K562 (cell line): ENCODE results near the gene SHB. TPM values are rescaled to one million over a fixed set of nuclear protein-coding genes. Genes with fewer than 3 reads are reported as not detected.
A peak's percentile ranks its signal among the peaks of the same experiment; 100 is the strongest.

Source experiments
- ATAC-seq: fragments of 200-7000 bp; cut with Tn5 transposase; 3 replicates; pipeline ENCODE4 v1.9.1; 2020; ENCODE audit warnings: moderate library complexity
- BruUV-seq: library from RNA; stranded (reverse); fragments of 400-500 nt; replicated peaks from 2 replicates; lab custom pipeline; 2021; lab: Mats Ljungman, UMichigan
- CTCF ChIA-PET: fragments of 300-600 bp; formaldehyde crosslinking; extraction: SDS; loops from one replicate; lab custom pipeline; 2021; ENCODE audit warnings: low intra/inter-chr PET ratio; lab: Yijun Ruan, JAX
- POLR2A ChIA-PET: fragments of 300-600, 350-650 bp; sonication (Branson Sonifier 250); formaldehyde crosslinking; extraction: SDS; loops from one replicate; lab custom pipeline; 2021; ENCODE audit warnings: antibody characterized with exemption, inconsistent platforms; lab: Yijun Ruan, JAX
- DNase-seq, 4 experiments: peaks; one replicate each; pipeline versions ENCODE4 v3.0.0 to v3.0.0-alpha.2; 2011 to 2018; ENCODE audit warnings: low spot score in 3 of 4, mixed read lengths in 3 of 4; ENCODE audit errors: extremely low read depth in 1 of 4
- FAIRE-seq: peaks from 2 replicates; lab custom pipeline; 2011; peaks lifted over from hg19 to GRCh38; lab: Jason Lieb, UNC
- H2AFZ ChIP-seq: 2 replicates; pipeline ENCODE4 v1.6.0; 2011; ENCODE audit warnings: low read depth, low read length, control low read depth, inconsistent platforms
- H3K27ac ChIP-seq: fragments of 200-600 bp; 3 replicates; pipeline ENCODE4 v1.8.0; 2011; ENCODE audit warnings: low read depth, mild to moderate bottlenecking, control low read depth, inconsistent platforms, low read length, moderate library complexity, mixed read lengths; ENCODE audit errors: extremely low read depth
- H3K27me3 ChIP-seq, 2 experiments: fragments of 300-600 bp in 1 of 2; 2 replicates in 1 of 2; 3 replicates in 1 of 2; pipeline versions ENCODE4 v1.6.0 to v1.8.0; 2011; ENCODE audit warnings: inconsistent platforms in 2 of 2, low read length in 2 of 2, mild to moderate bottlenecking in 1 of 2, mixed read lengths in 1 of 2, moderate library complexity in 1 of 2; ENCODE audit not compliant: control insufficient read depth in 2 of 2, insufficient read depth in 2 of 2
- H3K36me3 ChIP-seq: fragments of 300-600 bp; 3 replicates; pipeline ENCODE4 v1.8.0; 2011; ENCODE audit warnings: mild to moderate bottlenecking, low read length, inconsistent platforms; ENCODE audit not compliant: control insufficient read depth, insufficient read depth
- H3K4me1 ChIP-seq, 2 experiments: fragments of 200-600 bp in 1 of 2; replicated peaks in 1 of 2; 2 replicates in 1 of 2; 3 replicates in 1 of 2; pipeline versions ENCODE4 v1.5.1 to v1.8.0; 2011; ENCODE audit warnings: inconsistent platforms in 2 of 2, low read length in 2 of 2, mild to moderate bottlenecking in 1 of 2, mixed read lengths in 1 of 2, moderate library complexity in 1 of 2; ENCODE audit not compliant: control insufficient read depth in 2 of 2, insufficient read depth in 2 of 2
- H3K4me2 ChIP-seq: 2 replicates; pipeline ENCODE4 v1.6.1; 2011; ENCODE audit warnings: low read length, control low read depth, inconsistent platforms, mixed read lengths; ENCODE audit not compliant: insufficient read depth
- H3K4me3 ChIP-seq: fragments of 200-600 bp; sonication (generic), shearing (Covaris generic); 2 replicates; pipeline ENCODE4 v1.5.1; 2016; ENCODE audit warnings: control low read depth, inconsistent platforms
- H3K79me2 ChIP-seq: fragments of 200-600 bp; 3 replicates; pipeline ENCODE4 v1.8.0; 2011; ENCODE audit warnings: low read length, inconsistent platforms; ENCODE audit not compliant: control insufficient read depth, insufficient read depth
- H3K9ac ChIP-seq, 2 experiments: 2 replicates each; pipeline versions ENCODE4 v1.6.0 to v1.6.1; 2011; ENCODE audit warnings: low read depth in 2 of 2, low read length in 2 of 2, control low read depth in 1 of 2, inconsistent platforms in 1 of 2, mild to moderate bottlenecking in 1 of 2, mixed read lengths in 1 of 2; ENCODE audit not compliant: insufficient read depth in 1 of 2
- H3K9me1 ChIP-seq: one replicate; pipeline ENCODE4 v1.6.0; 2011; ENCODE audit warnings: inconsistent platforms, mild to moderate bottlenecking, low read length, moderate library complexity; ENCODE audit not compliant: control insufficient read depth, insufficient read depth
- H3K9me3 ChIP-seq: replicated peaks from 2 replicates; pipeline ENCODE4 v1.5.1; 2011; ENCODE audit warnings: low read depth, low read length, inconsistent platforms; ENCODE audit not compliant: control insufficient read depth, insufficient read depth
- H4K20me1 ChIP-seq: replicated peaks from 2 replicates; pipeline ENCODE4 v1.6.1; 2011; ENCODE audit warnings: low read length, inconsistent platforms, mixed read lengths; ENCODE audit not compliant: control insufficient read depth, insufficient read depth
- ARNT ChIP-seq, 2 experiments: fragments of 450-650 bp; IDR thresholded peaks; 2 replicates each; pipeline ENCODE4 v1.6.1; 2016; ENCODE audit warnings: mild to moderate bottlenecking in 1 of 2
- ASH1L ChIP-seq: fragments of 450-650 bp; IDR thresholded peaks from 2 replicates; pipeline ENCODE4 v1.6.1; 2018; ENCODE audit warnings: borderline replicate concordance, mild to moderate bottlenecking, low read depth; ENCODE audit not compliant: partially characterized antibody
- E2F6 ChIP-seq, 2 experiments: IDR thresholded peaks; 2 replicates each; pipeline ENCODE4 v1.6.1; 2011; ENCODE audit warnings: borderline replicate concordance in 1 of 2, control low read depth in 1 of 2, low read depth in 1 of 2, low read length in 1 of 2, mild to moderate bottlenecking in 1 of 2, mixed read lengths in 1 of 2, moderate library complexity in 1 of 2; ENCODE audit not compliant: insufficient read depth in 1 of 2, insufficient read length in 1 of 2, poor library complexity in 1 of 2, severe bottlenecking in 1 of 2; ENCODE audit errors: extremely low read depth in 1 of 2
- FIP1L1 ChIP-seq: fragments of 200-400 bp; formaldehyde crosslinking; IDR thresholded peaks from 2 replicates; pipeline ENCODE4 v1.6.1; 2018; ENCODE audit warnings: mild to moderate bottlenecking, low read depth, low read length; ENCODE audit not compliant: poor library complexity, severe bottlenecking
- FOXK1 ChIP-seq: sonication (generic); formaldehyde crosslinking; IDR thresholded peaks from 2 replicates; pipeline ENCODE4 v1.8.0; 2022; ENCODE audit warnings: missing genetic modification reagents, mild to moderate bottlenecking, borderline replicate concordance
- HCFC1 ChIP-seq: IDR thresholded peaks from 2 replicates; pipeline ENCODE4 v1.6.1; 2012; ENCODE audit warnings: low read depth, low read length, improper control_type of control experiment
- KLF1 ChIP-seq: fragments of 450-650 bp; IDR thresholded peaks from 2 replicates; pipeline ENCODE4 v1.6.1; 2016; ENCODE audit warnings: missing genetic modification characterization, missing compliant biosample characterization
- MAFF ChIP-seq: IDR thresholded peaks from 2 replicates; pipeline ENCODE4 v1.6.1; 2012; ENCODE audit warnings: low read length, improper control_type of control experiment
- NONO ChIP-seq, 2 experiments: fragments of 200-400 bp in 1 of 2; fragments of 450-650 bp in 1 of 2; formaldehyde crosslinking in 1 of 2; IDR thresholded peaks; 2 replicates each; pipeline ENCODE4 v1.6.1; 2017; ENCODE audit warnings: low read depth in 2 of 2, mild to moderate bottlenecking in 2 of 2, moderate library complexity in 2 of 2, low read length in 1 of 2
- PPARD ChIP-seq: fragments of 250-450 bp; sonication (Bioruptor Pico); IDR thresholded peaks from 2 replicates; pipeline ENCODE4 v1.8.0; 2022; ENCODE audit warnings: inconsistent platforms, mild to moderate bottlenecking, moderate library complexity
- TAF1 ChIP-seq: IDR thresholded peaks from 2 replicates; pipeline ENCODE4 v1.6.1; 2011; ENCODE audit warnings: mild to moderate bottlenecking, low read length, moderate library complexity; ENCODE audit not compliant: insufficient read depth, control insufficient read depth, severe bottlenecking; ENCODE audit errors: extremely low read depth
- ZNF3 ChIP-seq: fragments of 250-450 bp; sonication (Bioruptor Pico); IDR thresholded peaks from 2 replicates; pipeline ENCODE4 v1.5.0; 2021; ENCODE audit warnings: mild to moderate bottlenecking, moderate library complexity
- ZNF316 ChIP-seq: fragments of 450-650 bp; IDR thresholded peaks from 2 replicates; pipeline ENCODE4 v1.6.1; 2016
- ZNF57 ChIP-seq: fragments of 450-650 bp; formaldehyde crosslinking; IDR thresholded peaks from 2 replicates; pipeline ENCODE4 v1.4.0; 2020; ENCODE audit warnings: mild to moderate bottlenecking, moderate library complexity
- ZNF766 ChIP-seq: fragments of 200-800 bp; sonication (Bioruptor generic); conservative IDR thresholded peaks from 2 replicates; pipeline ENCODE4 v1.6.1; 2016; ENCODE audit warnings: missing genetic modification characterization, missing compliant biosample characterization
- WGBS: fragments of 100-300 bp; shearing (Covaris generic); methylation state at CpG from one replicate; pipeline ENCODE4 v1.1.6; 2016; ENCODE audit warnings: low coverage, mixed read lengths; ENCODE audit not compliant: insufficient coverage; ENCODE audit errors: missing lambda C conversion rate; 5-methylcytosine and 5-hydroxymethylcytosine counted together
- in situ Hi-C: fragments of 300-500 bp; cut with MboI; formaldehyde crosslinking; loops from 4 replicates; pipeline ENCODE4 v1.15.0; 2018; ENCODE audit warnings: inconsistent platforms, mixed read lengths
- intact Hi-C: fragments of 100-400 bp; cut with micrococcal nuclease; formaldehyde crosslinking; loops from 2 replicates; pipeline ENCODE4 v1.14.2; 2022
- polyA plus RNA-seq, 8 experiments: library from polyadenylated mRNA; depleted of rRNA in 4 of 8; stranded (reverse) in 5 of 8; unstranded in 3 of 8; fragments of >200 nt; fragmentation: Nextera tagmentation in 2 of 8; fragmentation: Illumina TruSeq in 1 of 8; extraction: Ambion mirVana in 2 of 8; extraction: Trizol in 1 of 8; gene quantifications; 2 replicates each; pipeline versions ENCODE4 v1.2.1 to v1.2.3, GENCODE V29; 2011 to 2014; ENCODE audit warnings: inconsistent platforms in 1 of 8, missing spikeins in 1 of 8
- total RNA-seq, 7 experiments: library from RNA; depleted of rRNA in 6 of 7; stranded (reverse); fragments of >200 nt in 6 of 7; fragmentation: Illumina TruSeq in 2 of 7; extraction: Trizol in 2 of 7; gene quantifications; 2 replicates each; pipeline versions ENCODE4 v1.2.1 to v1.2.3, GENCODE V29; 2011 to 2021; ENCODE audit warnings: low replicate concordance in 1 of 7
- TF ChIP-seq, protein P1 (sequence below): sonication (generic); IDR thresholded peaks from 2 replicates; pipeline ENCODE4 v1.6.1; 2016
- TF ChIP-seq, protein P2 (sequence below): fragments of 250-450 bp; sonication (Bioruptor Pico); IDR thresholded peaks from 2 replicates; pipeline ENCODE4 v1.4.0; 2020; ENCODE audit warnings: mild to moderate bottlenecking

The SHB gene
- total and polyA plus RNA-seq, 9 of the 15 experiments (the other 6 are each of a cell fraction or from before 2014, with no cell fraction given), result 0.78 to 16.0 (median 5.3) TPM

- Histone ChIP-seq H3K4me3 (no peak overlapping the region), H3K4me1 (peaks cover 21 to 33% of the 10 kb centered on the region in 2 experiments), H3K4me2 (no peak overlapping the region), H3K79me2 (peaks cover 48% of the 10 kb centered on the region), H3K9me1 (no peaks in the 10 kb centered on the region), H3K27me3 (no peaks in the 10 kb centered on the region), H2AFZ (no peak overlapping the region), H4K20me1 (peaks cover 23% of the 10 kb centered on the region; the same call in 1 of the 2 replicates), H3K27ac (no peak overlapping the region), H3K36me3 (peaks cover 15% of the 10 kb centered on the region; the same call in 2 of the 3 replicates), H3K9me3 (no peaks in the 10 kb centered on the region), H3K9ac (peak overlapping the region in 1 of 2 experiments; percentile 39; a peak in 1 of 4 replicates)
- intact Hi-C loops (no loop called here), in situ Hi-C loops (no loop called here)
- no TSS peak for BruUV-seq
- TF ChIP-seq FOXK1 (CRISPR knock-in tag) (no peak), E2F6 (IDR thresholded peaks at IDR 0.05; ENCODE audit: borderline replicate concordance in 1 of 2, extremely low read depth in 1 of 2, insufficient read depth in 1 of 2, insufficient read length in 1 of 2, low read depth in 1 of 2, low read length in 1 of 2, poor library complexity in 1 of 2, severe bottlenecking in 1 of 2) (no peak), TAF1 (no peak), ZNF316 (no peak), KLF1 (tag) (no peak), ASH1L (no peak), NONO (IDR thresholded peaks at IDR 0.05; ENCODE audit: low read depth in 2 of 2, low read length in 1 of 2) (no peak), ZNF766 (CRISPR knock-in tag) (no peak), PPARD (CRISPR knock-in tag) (no peak), HCFC1 (no peak), ZNF3 (no peak), ARNT (IDR thresholded peaks at IDR 0.05) (no peak), MAFF (no peak), FIP1L1 (no peak), ZNF57 (CRISPR knock-in tag) (no peak)
- TF ChIP-seq, protein P1, sequence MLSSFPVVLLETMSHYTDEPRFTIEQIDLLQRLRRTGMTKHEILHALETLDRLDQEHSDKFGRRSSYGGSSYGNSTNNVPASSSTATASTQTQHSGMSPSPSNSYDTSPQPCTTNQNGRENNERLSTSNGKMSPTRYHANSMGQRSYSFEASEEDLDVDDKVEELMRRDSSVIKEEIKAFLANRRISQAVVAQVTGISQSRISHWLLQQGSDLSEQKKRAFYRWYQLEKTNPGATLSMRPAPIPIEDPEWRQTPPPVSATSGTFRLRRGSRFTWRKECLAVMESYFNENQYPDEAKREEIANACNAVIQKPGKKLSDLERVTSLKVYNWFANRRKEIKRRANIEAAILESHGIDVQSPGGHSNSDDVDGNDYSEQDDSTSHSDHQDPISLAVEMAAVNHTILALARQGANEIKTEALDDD, result no peak
- TF ChIP-seq, protein P2, sequence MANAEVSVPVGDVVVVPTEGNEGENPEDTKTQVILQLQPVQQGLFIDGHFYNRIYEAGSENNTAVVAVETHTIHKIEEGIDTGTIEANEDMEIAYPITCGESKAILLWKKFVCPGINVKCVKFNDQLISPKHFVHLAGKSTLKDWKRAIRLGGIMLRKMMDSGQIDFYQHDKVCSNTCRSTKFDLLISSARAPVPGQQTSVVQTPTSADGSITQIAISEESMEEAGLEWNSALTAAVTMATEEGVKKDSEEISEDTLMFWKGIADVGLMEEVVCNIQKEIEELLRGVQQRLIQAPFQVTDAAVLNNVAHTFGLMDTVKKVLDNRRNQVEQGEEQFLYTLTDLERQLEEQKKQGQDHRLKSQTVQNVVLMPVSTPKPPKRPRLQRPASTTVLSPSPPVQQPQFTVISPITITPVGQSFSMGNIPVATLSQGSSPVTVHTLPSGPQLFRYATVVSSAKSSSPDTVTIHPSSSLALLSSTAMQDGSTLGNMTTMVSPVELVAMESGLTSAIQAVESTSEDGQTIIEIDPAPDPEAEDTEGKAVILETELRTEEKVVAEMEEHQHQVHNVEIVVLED (CRISPR knock-in tag), result no peak
- CTCF ChIA-PET, result no interaction called here
- FAIRE-seq, result no peak
- POLR2A ChIA-PET, result interaction anchor here (1.0 kb wide), 2 partner anchors 10 to 14 kb away, joined by 3 to 4 read pairs; no protein-coding TSS in a partner anchor
- no peak for DNase-seq
- 87% methylated on average over 7 of the region's 7 CpGs for WGBS
- no peak for ATAC-seq
Measured at GRCh38 chr9:38057416-38058195, 11.4 kb downstream of the SHB start.
